ENCODE measurements around the gene EIF4G1. TPM values are rescaled to one million over a fixed set of nuclear protein-coding genes. Genes with fewer than 3 reads are reported as not detected.
"Not testable (repeated sequence)": the region's sequence is repeated elsewhere in the genome, so short reads cannot be mapped to it uniquely, and the experiment has no call there.

Gene EIF4G1
- polyA plus RNA-seq, 3 donors: 13.9 to 119 (median 24.2) TPM

DNA sequence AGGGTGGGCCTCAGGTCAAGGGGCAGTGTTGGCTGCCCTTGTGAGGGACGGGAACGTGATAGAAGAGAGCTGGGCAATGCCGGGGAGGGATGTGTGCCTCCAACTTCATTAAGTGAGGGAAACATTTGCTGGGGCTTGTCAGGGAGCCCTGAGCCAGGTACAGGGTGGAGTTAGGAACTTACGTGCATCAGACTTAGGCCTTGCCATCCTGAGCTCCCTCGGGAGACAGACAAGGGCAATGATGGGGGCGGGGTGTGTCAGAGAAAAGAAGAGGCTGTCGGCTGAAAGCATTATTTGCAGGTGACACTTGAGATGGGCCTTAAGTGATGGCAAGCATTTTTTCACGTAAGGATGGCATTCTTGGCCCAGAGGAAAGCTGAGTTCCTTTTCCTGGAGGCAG is 24.6 kb downstream of the EIF4G1 start:
- intact Hi-C loops (cut with micrococcal nuclease): no loop called here
- no peak overlapping the region for H2AFZ ChIP-seq (ENCODE audit: insufficient read depth, low read depth, low read length, poor library complexity, severe bottlenecking)
- H3K27me3 Mint-ChIP-seq (ENCODE audit: low read depth in 3 of 3): peaks cover 1 to 12% (median 10%) of the 10 kb centered on the region in 3 donors
- no peak overlapping the region for H3K4me3 Mint-ChIP-seq
- no peak for TF ChIP-seq CTCF (IDR thresholded peaks at IDR 0.05)
- peak overlapping the region in 2 of 7 donors; percentile 33 to 58 for H3K27ac Mint-ChIP-seq
- H3K4me2 ChIP-seq (replicated peaks; ENCODE audit: extremely low read depth, low read length, poor library complexity, severe bottlenecking): no peak overlapping the region
- H3K36me3 Mint-ChIP-seq: peaks cover 57 to 58% of the 10 kb centered on the region in 2 donors
- no peak overlapping the region for H3K9ac ChIP-seq (ENCODE audit: insufficient read depth, low read length, poor library complexity, severe bottlenecking)
- H3K27me3 ChIP-seq (ENCODE audit: control insufficient read depth in 2 of 2, insufficient read depth in 2 of 2, low read length in 2 of 2): peaks cover 0 to 4% of the 10 kb centered on the region in 2 donors
- H3K4me1 Mint-ChIP-seq: peaks cover 48% of the 10 kb centered on the region
- H3K9me3 ChIP-seq (replicated peaks in 1 of 2; ENCODE audit: control insufficient read depth in 1 of 2, insufficient read depth in 1 of 2, low read length in 2 of 2): no peaks in the 10 kb centered on the region
- peaks cover 0 to 1% (median 0%) of the 10 kb centered on the region in 7 donors for H3K9me3 Mint-ChIP-seq
- DNase-seq: no peak
- WGBS (ENCODE audit: insufficient coverage): 94% methylated on average over 8 of the region's 8 CpGs
- peaks cover 44% of the 10 kb centered on the region for H4K20me1 ChIP-seq (ENCODE audit: insufficient read depth, low read length)
- peaks cover 22% of the 10 kb centered on the region for H3K79me2 ChIP-seq (ENCODE audit: insufficient read depth, low read length)
- H3K36me3 ChIP-seq (replicated peaks in 1 of 2; ENCODE audit: control insufficient read depth in 1 of 2, insufficient read depth in 2 of 2, low read length in 2 of 2): peaks cover 36 to 41% of the 10 kb centered on the region in 2 donors
- peaks cover 36 to 44% of the 10 kb centered on the region in 2 donors for H3K4me1 ChIP-seq (ENCODE audit: control insufficient read depth in 1 of 2, insufficient read depth in 2 of 2, low read length in 2 of 2)
- no peak overlapping the region for H3K27ac ChIP-seq (ENCODE audit: low read depth in 1 of 2, low read length in 2 of 2)
- H3K4me3 ChIP-seq (replicated peaks in 1 of 3; ENCODE audit: low read depth in 2 of 3, low read length in 3 of 3): no peak overlapping the region

DNA sequence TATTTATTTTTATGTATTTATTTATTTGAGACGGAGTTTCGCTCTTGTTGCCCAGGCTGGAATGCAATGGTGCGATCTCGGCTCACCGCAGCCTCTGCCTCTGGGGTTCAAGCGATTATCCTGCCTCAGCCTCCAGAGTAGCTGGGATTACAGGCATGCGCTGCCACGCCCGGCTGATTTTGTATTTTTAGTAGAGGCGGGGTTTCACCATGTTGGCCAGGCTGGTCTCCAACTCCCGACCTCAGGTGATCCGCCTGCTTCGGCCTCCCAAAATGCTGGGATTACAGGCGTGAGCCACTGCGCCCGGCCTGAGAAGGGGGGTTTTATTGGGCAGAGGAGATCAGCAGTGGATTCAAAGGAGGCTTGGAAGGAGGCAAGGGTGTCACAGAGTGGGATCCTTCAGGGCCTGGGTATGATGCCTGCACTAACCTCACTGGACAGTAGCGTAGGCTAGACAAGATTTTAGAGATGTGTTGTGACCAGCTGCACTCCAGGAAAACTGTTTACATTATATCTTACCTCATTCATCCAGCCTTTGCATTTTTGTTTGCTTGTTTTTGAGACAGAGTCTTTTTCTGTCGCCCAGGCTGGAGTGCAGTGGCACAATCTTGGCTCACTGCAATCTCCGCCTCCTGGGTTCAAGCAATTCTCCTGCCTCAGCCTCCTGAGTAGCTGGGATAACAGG is 25.2 kb downstream of the EIF4G1 start:
- intact Hi-C loops (cut with micrococcal nuclease); H3K4me3 Mint-ChIP-seq: not testable (repeated sequence)
- H3K4me1 Mint-ChIP-seq: peaks cover 42% of the 10 kb centered on the region

More for the DNA sequence above, 25.2 kb downstream of the EIF4G1 start:
- not testable (repeated sequence) for H3K4me3 ChIP-seq (replicated peaks in 1 of 3; ENCODE audit: low read depth in 2 of 3, low read length in 3 of 3); DNase-seq; H3K27ac Mint-ChIP-seq; H3K27me3 ChIP-seq (ENCODE audit: control insufficient read depth in 2 of 2, insufficient read depth in 2 of 2, low read length in 2 of 2); H3K9ac ChIP-seq (ENCODE audit: insufficient read depth, low read length, poor library complexity, severe bottlenecking); H3K9me3 Mint-ChIP-seq; H3K4me2 ChIP-seq (replicated peaks; ENCODE audit: extremely low read depth, low read length, poor library complexity, severe bottlenecking); H3K9me3 ChIP-seq (replicated peaks in 1 of 2; ENCODE audit: control insufficient read depth in 1 of 2, insufficient read depth in 1 of 2, low read length in 2 of 2); H2AFZ ChIP-seq (ENCODE audit: insufficient read depth, low read depth, low read length, poor library complexity, severe bottlenecking); H3K27ac ChIP-seq (ENCODE audit: low read depth in 1 of 2, low read length in 2 of 2)
- H3K36me3 Mint-ChIP-seq: peaks cover 56 to 58% of the 10 kb centered on the region in 2 donors
- H3K27me3 Mint-ChIP-seq (ENCODE audit: low read depth in 3 of 3): peaks cover 1 to 12% (median 10%) of the 10 kb centered on the region in 3 donors
- Histone ChIP-seq H4K20me1 (ENCODE audit: insufficient read depth, low read length) (peaks cover 44% of the 10 kb centered on the region), H3K4me1 (ENCODE audit: control insufficient read depth in 1 of 2, insufficient read depth in 2 of 2, low read length in 2 of 2) (peaks cover 36 to 44% of the 10 kb centered on the region in 2 donors), H3K36me3 (replicated peaks in 1 of 2; ENCODE audit: control insufficient read depth in 1 of 2, insufficient read depth in 2 of 2, low read length in 2 of 2) (peaks cover 33 to 41% of the 10 kb centered on the region in 2 donors), H3K79me2 (ENCODE audit: insufficient read depth, low read length) (peaks cover 22% of the 10 kb centered on the region)
- 100% methylated on average over 16 of the region's 19 CpGs for WGBS (ENCODE audit: insufficient coverage)

Measured in CD14-positive monocyte (primary cell).